ENCODE measurements around the gene TSHZ2.

GRCh38 chr20:53389516-53390300, 417.6 kb downstream of the TSHZ2 start:
- TF ChIP-seq YY1 (IDR thresholded peaks at IDR 0.05; ENCODE audit: insufficient read depth, insufficient read length) (no peak), SUZ12 (IDR thresholded peaks at IDR 0.05; ENCODE audit: extremely low read depth, insufficient read depth, insufficient read length) (no peak), ZNF274 (IDR thresholded peaks at IDR 0.05; ENCODE audit: low read depth, low read length) (no peak)

Measured in NT2/D1 (cell line).